GM21717 (cell line): ENCODE results near the gene BLTP1.
"Not testable (repeated sequence)": the region's sequence is repeated elsewhere in the genome, so short reads cannot be mapped to it uniquely, and the experiment has no call there.

Source experiments
- ATAC-seq: cut with Tn5 transposase; IDR thresholded peaks from one replicate; pipeline ENCODE4 v1.9.1; 2021; ENCODE audit warnings: mild to moderate bottlenecking, moderate library complexity; ENCODE audit not compliant: unreplicated experiment

The BLTP1 gene, protein sequence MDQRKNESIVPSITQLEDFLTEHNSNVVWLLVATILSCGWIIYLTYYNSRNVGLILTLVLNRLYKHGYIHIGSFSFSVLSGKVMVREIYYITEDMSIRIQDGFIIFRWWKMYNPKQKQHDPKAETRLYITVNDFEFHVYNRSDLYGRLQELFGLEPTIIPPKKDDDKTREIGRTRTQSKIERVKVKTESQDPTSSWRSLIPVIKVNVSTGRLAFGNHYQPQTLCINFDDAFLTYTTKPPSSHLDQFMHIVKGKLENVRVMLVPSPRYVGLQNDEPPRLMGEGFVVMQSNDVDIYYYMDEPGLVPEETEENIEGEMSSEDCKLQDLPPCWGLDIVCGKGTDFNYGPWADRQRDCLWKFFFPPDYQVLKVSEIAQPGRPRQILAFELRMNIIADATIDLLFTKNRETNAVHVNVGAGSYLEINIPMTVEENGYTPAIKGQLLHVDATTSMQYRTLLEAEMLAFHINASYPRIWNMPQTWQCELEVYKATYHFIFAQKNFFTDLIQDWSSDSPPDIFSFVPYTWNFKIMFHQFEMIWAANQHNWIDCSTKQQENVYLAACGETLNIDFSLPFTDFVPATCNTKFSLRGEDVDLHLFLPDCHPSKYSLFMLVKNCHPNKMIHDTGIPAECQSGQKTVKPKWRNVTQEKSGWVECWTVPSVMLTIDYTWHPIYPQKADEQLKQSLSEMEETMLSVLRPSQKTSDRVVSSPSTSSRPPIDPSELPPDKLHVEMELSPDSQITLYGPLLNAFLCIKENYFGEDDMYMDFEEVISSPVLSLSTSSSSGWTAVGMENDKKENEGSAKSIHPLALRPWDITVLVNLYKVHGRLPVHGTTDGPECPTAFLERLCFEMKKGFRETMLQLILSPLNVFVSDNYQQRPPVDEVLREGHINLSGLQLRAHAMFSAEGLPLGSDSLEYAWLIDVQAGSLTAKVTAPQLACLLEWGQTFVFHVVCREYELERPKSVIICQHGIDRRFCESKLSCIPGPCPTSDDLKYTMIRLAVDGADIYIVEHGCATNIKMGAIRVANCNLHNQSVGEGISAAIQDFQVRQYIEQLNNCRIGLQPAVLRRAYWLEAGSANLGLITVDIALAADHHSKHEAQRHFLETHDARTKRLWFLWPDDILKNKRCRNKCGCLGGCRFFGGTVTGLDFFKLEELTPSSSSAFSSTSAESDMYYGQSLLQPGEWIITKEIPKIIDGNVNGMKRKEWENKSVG (N-terminal part only)

DNA sequence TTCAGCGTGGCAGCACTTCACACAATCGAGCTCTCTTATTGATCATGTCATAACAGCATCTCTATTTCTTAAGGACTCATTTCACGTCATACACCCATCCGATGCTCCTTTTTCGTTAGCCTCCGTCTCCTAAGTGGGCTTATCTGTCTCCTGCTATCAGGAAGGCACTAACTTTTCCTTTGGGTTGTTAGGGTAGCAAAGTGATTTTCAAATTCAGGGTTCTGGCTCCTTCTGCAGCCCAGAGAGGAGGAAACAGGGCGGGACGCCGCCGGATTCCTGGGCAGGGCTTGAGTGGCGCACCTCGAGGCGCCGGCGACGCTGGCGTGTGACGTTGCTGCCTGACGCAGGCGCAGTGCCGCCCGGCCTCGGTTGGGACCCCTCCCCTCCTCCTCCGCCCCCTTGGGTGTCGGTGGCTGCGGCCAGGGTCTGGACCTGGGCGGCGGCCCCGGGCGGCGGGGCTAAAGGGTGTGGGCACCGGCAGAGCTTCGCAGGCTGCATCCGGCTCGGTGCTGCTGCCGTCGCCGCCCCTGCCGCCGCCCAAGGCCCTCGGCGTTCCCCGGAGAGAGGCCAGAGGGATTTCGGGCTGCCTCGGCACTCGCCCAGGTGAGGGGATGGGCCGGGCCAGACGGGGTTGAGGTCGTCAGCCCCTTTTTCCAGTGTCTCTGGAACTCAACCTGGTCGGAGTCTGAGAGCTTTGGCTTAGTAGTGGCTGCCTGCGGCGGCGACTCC, at the start of gene BLTP1:
TSS of gene BLTP1 (plus strand) at position 350 of the 729 bp plus-strand sequence. CDS start 18,317 bp downstream, outside the sequence.
- peak; percentile 99 for ATAC-seq

DNA sequence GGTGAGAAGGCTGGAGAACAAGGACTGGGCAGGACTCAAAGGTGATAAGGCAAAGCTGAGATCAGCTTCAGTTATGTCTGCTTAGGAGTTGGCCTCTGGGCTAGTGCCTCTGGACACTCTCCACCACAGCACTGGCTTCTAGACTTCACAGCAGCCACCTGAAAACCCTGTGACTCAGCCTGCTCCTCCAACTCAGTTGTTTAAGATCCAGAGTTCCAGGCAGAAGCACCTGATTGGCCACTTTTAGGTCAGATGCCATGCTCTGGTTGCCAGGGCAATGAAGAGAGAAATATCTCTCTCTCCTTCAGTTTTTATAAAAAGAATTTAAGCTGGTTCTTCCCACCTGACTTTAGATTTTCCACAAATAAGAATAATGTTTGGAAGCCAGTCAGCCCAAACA, 47.9 kb upstream of the BLTP1 start:
- ATAC-seq = no peak

DNA sequence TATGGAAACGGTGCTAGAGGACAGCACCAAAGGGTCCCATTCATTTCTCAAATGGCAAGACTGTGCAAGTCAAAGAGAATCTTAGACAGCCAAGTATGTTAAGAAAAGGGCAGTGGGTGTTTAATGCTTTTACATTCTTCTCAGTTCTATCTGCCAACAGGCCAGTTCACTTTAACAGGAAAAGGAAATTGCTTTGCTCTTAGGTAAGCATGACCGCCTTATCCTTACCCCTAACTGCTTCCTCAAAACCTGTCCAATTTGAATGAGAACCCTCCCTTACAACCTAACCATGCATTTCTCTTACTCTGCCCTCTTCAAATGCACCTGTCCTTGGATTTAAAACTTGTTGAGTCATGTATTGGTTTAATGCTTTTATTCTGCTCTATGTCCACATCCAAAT, 44.5 kb upstream of the BLTP1 start:
- no peak for ATAC-seq

DNA sequence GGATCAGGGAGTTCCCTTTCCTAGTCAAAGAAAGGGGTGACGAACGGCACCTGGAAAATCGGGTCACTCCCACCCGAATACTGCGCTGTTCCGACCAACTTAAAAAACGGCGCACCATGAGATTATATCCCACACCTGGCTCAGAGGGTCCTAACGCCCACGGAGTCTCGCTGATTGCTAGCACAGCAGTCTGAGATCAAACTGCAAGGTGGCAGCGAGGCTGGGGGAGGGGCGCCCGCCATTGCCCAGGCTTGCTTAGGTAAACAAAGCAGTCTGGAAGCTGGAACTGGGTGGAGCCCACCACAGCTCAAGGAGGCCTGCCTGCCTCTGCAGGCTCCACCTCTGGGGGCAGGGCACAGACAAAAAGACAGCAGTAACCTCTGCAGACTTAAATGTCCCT, 41.8 kb upstream of the BLTP1 start:
- ATAC-seq = not testable (repeated sequence)

DNA sequence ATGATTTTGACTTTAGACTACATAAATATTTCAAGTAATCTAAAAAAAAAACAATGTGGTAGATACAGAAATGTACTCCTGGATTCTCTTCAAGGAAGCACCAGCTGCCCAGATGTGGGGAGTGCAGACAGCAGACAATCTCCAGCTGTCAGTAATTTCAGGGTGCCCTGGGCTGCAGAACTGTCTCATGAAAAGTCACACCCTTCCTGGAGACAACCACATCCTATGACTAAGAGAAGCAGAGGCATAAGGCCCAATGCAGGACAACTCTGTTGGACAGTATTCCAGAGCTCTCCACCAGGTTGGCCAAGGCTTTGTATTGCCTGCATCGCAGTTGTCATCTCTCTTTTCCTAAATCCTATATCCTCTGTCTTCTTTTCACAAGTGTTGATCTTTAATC, 34.4 kb upstream of the BLTP1 start:
- ATAC-seq = no peak

DNA sequence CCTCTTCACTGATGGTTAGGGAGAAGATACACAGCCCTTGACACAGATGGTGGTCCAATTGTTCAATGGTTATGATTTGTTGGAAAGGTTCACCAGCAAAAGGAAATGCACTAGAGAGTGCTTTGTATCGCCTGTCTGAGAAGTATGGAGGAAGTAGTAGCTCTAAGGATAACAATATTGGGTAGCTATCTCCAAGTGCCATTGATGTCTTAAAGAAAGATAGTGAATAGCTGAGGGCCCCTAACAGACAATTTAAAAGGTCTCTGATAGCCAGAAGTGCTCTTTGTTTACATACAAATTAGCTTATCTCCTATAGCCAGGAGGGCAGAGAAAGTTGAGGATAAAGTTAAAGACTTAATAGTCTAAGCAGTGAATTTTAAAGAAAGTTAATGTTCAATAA, 33.9 kb upstream of the BLTP1 start:
- no peak for ATAC-seq

DNA sequence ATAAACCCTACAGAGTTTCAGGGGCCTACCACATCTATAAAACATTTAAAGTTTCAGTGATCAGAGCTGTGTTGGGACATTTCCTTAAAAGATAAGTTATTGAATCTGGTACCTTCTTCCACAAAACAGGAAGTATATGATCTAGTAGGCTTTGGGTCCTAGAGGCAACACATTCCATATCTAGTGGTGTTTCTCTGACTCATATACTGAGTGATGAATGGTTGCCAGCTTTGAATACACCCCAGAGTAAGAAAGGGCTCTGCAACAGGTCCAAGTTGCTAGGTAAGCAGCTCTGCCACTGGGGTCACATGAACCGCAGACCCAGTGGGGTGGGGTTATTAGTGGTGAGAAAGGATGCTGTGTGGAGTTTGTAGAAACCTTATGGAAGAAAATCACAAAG, 32.4 kb upstream of the BLTP1 start:
- ATAC-seq = no peak

DNA sequence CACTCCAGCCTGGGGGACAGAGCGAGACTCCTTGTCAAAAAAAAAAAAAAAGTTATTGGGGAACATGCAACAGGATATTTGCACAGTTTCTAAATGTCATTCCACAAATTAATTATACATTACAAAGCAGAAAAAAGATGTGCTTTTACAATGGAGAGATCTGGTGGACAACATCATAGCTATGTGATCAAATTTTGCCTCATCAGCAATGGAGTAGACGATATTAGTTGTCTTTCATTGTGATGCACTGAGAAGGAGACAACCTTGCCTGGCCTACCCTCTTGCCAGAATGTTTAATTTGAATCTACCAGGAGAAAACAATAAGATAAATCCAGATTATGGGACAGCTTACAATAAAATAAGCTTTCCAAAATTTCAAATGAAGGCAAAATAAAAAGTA, 30.5 kb upstream of the BLTP1 start:
- ATAC-seq = no peak

DNA sequence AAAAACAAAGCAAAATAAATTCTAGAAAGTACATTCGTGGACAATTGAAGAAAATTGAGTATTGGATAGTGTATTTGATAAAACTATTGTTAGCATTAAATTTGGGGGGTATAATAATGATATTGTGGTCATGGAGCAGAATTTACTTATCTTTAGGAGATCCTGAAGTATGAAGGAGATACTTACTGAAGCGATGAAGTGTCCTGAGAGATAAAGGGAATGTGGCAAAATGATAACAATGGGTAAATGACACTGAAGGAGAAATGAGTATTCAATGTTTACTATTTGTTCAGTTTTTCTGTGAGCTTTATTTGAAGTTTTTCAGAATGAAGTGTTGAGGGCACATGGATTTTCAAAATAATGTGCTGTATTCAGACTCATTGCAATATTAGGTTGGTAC, 30.0 kb upstream of the BLTP1 start:
- ATAC-seq = no peak

DNA sequence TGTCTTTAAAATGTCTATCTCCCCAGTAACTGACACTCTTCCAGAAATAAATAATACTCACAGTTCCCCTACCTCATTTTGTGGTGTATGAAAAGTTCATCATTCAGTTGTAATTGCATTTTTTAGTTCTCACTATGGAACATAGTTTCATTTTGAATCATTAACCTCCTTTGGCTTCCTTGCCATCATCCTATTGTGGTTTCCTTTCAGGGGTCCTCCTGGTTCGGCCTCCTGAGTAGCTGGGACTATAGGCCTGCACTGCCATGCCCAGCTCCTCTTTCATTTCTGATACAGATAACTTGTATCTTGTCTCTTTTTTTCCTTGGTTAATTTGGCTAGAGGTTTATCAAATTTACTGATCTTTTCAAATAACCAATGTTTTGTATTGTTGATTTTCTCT, 23.1 kb upstream of the BLTP1 start:
- ATAC-seq = no peak

DNA sequence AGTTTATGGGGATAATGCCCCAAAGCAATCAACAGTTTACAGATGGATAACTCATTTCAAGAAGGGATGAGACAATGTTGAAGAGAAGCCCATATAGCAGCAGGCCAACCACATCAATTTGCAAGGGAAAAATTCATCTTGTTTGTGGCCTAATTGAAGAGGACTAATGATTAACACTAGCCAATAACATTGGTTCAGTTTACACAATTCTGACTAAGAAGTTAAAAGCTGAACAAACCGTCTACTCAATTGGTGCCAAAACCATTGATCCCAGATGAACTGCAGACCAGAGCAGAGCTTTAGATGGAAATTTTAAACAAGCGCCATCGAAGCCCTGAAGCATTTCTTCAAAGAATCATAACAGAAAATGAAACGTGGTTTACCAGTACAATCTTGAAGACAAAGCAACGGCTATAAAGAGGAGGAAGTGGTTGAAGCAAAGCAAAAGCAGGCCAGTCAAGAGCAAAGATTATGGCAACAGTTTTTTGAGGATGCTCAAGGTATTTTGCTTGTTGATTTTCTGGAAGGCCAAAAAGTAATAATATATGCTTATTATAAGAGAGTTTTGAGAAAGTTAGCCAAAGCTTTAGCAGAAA, 20.5 kb upstream of the BLTP1 start:
- no peak for ATAC-seq

DNA sequence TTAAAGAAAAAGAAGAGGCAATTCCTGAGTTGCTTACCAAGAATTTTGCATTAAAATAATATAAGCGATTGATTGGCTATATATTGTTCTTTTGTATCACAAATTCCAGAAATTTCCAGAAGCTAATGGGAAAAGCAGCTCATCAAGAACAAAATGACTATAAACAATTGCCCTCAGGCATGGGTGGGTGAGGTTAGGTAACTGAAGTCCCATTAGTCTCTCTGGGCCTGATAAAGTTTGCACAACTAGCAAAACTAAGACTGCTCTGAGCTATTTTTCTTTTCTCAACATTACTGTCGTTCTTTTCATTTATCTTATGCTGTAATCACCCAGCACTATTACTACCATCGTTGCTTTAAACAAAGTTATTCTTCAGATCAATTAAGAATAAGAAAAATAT, 19.2 kb upstream of the BLTP1 start:
- ATAC-seq = no peak

DNA sequence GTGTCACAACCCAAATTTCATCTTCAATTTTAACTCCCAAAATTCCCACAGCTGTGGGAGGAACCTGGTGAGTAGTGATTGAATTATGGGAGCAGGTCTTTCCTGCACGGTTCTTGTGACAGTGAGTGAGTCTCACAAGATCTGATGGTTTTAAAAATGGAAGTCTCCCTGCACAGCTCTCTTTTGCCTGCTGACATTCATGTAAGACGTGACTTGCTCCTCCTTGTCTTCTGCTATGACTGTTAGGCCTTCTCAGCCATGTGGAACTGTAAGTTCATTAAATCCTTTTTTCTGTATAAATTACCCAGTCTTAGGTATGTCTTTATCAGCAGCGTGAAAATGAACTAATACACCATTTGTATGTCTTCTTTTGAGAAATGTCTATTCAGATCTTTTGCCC, 13.0 kb upstream of the BLTP1 start:
- no peak for ATAC-seq

DNA sequence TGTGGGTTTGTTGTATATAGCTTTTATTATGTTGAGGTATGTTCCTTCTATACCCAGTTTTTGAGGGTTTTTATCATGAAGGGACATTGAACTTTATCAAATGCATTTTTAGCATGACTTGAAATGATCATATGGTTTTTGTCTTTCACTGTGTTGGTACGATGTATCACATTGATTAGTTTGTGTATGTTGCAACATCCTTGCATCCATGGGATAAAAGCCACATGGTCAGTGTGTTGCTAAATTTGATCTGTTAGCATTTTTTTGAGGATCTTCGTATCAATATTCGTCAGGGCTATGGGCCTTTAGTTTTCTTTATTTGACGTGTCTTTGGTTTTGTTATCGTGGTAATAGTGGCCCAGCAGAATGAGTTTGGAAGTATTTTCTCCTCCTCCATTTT, 11.3 kb upstream of the BLTP1 start:
- ATAC-seq = no peak

DNA sequence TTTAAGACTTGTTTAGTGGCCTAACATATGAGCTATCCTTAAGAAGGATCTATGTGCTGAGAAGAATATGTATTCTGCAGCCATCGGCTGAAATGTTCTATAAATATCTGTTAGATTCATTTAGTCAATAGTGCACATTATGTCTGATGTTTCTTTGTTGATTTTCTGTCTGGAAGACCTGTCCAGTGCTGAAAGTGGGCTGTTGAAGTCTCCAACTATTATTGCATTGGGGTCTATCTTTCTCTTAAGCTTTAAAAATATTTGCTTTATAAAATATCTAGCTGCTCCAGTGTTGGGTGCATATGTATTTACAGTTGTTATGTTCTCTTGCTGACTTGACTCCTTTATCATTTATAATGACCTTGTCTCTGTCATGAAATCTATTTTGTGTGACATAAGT, 9.4 kb upstream of the BLTP1 start:
- no peak for ATAC-seq

DNA sequence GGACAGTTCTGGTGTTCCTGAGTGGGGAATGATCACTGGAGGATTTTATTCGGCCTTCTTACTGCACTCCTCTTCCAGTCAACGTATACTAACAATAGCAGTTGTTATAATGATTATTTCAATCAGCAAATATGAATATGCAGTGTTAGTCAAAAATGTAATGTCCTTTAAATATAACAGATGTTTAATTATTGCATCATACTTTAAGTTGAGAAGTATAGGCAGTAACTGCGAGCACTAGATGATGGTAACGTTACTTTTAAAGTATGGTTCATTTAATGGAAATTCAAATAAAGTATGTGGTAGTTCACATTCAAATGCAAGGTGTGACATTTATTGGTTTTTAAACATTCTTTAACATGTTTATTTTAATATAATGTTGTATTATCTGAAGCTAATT, 5.5 kb upstream of the BLTP1 start:
- no peak for ATAC-seq

DNA sequence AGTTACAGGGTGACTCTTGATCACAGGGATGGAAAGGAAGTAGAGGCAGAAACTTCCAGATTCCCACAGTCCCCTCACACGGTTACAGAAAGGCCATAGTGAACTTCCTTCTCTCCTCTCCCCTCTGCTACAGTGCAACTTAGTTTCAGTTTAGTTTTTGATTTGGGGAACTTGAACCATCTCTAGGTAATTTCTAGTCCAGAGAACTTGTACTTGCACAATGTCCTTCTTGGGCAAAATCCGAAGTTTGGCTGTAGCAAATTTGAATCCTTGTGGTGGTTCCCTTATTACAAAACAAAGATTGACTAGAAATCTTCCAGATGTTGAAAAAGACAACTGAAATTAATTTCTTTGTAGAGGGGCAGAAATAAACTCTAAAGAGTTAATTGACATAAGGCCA, 1.2 kb upstream of the BLTP1 start:
- ATAC-seq = no peak

DNA sequence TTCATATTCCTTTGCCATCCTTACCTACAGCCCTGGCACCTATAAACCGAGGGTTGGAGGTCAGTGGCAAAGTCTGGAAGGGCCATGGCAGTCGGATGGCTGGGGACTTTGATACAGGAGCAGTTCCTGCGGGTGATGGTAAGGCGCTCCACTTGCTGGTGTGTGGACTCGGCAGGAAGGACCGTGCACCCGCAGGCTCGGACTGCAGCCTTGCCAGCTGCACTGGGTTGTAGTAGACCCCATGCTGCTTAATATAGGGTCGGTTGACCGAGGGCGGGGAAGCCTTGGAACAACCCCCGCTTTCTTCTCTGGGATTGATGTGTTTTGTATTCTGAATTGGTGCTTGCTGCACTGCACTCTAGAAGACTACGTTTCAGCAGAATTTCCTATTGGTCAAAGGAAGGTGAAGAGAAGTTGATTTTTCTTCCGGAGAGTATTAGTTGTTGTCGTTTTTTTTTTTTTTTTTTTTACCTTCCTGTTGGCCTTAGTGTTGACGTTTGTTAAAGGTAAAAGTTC, 638 bp downstream of the BLTP1 start:
- ATAC-seq = peak; percentile 43

DNA sequence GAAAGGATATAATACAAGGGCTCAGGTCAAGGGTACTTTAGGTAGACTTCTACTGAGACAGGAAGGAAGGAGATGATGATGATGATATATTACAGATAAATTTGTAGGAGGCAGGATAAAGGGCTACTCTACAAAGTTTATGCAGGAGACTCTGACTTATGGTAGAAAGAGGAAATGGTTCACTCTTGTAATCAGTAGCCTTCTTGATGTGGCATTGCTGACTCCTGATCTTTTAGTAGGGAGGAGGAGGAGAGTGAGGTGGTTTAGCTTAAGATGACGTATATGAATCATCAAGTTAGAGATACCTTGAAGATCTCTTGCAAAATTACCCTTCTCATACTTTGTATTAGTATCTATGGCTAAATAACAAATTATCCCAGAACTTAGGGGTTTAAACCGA, 4.7 kb downstream of the BLTP1 start:
- ATAC-seq = no peak

DNA sequence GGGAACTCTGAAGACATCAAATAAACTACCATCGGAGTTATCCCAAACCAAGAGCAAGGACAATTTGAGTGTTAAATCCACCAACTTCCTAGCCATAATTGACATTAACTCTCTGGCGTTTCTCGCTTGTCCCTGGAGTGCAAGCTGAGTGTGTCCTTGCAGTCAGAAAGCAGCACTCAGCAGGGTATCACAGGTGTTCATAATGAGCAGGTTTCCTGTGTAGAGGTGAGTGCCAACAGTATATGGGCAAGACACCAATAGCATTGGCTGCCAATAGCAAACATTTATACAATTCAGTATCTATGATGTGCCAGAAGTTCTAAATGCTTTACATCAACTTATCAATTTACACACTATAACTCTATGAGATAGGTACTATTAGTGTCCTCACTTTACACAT, 11.2 kb downstream of the BLTP1 start:
- ATAC-seq = no peak
